Gastrocnemius medialis (tissue), 4 donors: ENCODE data around the gene RSU1. TPM values are rescaled to one million over a fixed set of nuclear protein-coding genes. Genes with fewer than 3 reads are reported as not detected.

Experiments used
- ATAC-seq, 2 donors: fragments of 150-250 bp; one replicate each; pipeline ENCODE4 v1.9.1; 2016
- DNase-seq, 2 donors: peaks; one replicate each; pipeline ENCODE4 v3.0.0-alpha.2; 2019
- H3K27ac ChIP-seq, 4 donors: fragments of 200-600 bp; sonication (generic); 1 replicate in 1 of 4; 2 replicates in 3 of 4; pipeline ENCODE4 v1.5.1; 2016 to 2018; ENCODE audit warnings: mild to moderate bottlenecking in 2 of 4, moderate library complexity in 1 of 4
- H3K27me3 ChIP-seq, 3 donors: fragments of 200-600 bp; sonication (generic) in 2 of 3; 1 replicate in 1 of 3; 2 replicates in 2 of 3; pipeline versions ENCODE4 v1.5.1 to v1.6.0; 2016 to 2019; ENCODE audit warnings: mild to moderate bottlenecking in 1 of 3, moderate library complexity in 1 of 3
- H3K36me3 ChIP-seq, 2 donors: fragments of 200-600 bp; sonication (generic) in 1 of 2; one replicate each; pipeline ENCODE4 v1.5.1; 2017 to 2018
- H3K4me1 ChIP-seq, 2 donors: fragments of 200-600 bp; sonication (generic) in 1 of 2; one replicate each; pipeline ENCODE4 v1.5.1; 2016 to 2017; ENCODE audit warnings: mild to moderate bottlenecking in 2 of 2
- H3K4me3 ChIP-seq, 4 donors: fragments of 200-600 bp; sonication (generic) in 3 of 4; 1 replicate in 1 of 4; 2 replicates in 3 of 4; pipeline ENCODE4 v1.5.1; 2016 to 2019; ENCODE audit warnings: mild to moderate bottlenecking in 2 of 4
- H3K9me3 ChIP-seq, 3 donors: fragments of 200-600 bp; sonication (generic) in 2 of 3; 1 replicate in 1 of 3; 2 replicates in 2 of 3; pipeline ENCODE4 v1.5.1; 2016 to 2019
- CTCF ChIP-seq, 5 experiments: fragments of 450-650 bp in 3 of 5; fragments of 200-600 bp in 2 of 5; sonication (generic) in 2 of 5; IDR thresholded peaks in 4 of 5; conservative IDR thresholded peaks in 1 of 5; 1 replicate in 4 of 5; 2 replicates in 1 of 5; pipeline ENCODE4 v1.5.1; 2016 to 2019; ENCODE audit warnings: antibody characterized with exemption in 5 of 5, mild to moderate bottlenecking in 3 of 5, moderate library complexity in 3 of 5
- POLR2A ChIP-seq, 2 donors: fragments of 450-650 bp; IDR thresholded peaks; one replicate each; pipeline ENCODE4 v1.6.1; 2017; ENCODE audit warnings: antibody characterized with exemption in 2 of 2, mild to moderate bottlenecking in 2 of 2, moderate library complexity in 2 of 2
- in situ Hi-C, 4 donors: fragments of 200-750 bp; cut with MboI; loops; one replicate each; pipeline versions ENCODE4 v1.15.0 to v1.8.0; 2017; ENCODE audit warnings: low sequenced_read_pairs in 4 of 4
- intact Hi-C: fragments of 100-400 bp; cut with DNase I; formaldehyde crosslinking; loops from one replicate; pipeline ENCODE4 v1.15.1; 2023; ENCODE audit warnings: low total_unique reads
- total RNA-seq, 4 donors: library from RNA; depleted of rRNA; stranded (reverse); fragments of >200 nt; gene quantifications; one replicate each; pipeline versions ENCODE4 v1.1.0 to v1.2.3, GENCODE V29; 2016

Gene RSU1
- total RNA-seq, 4 donors from 2014 or later = 24.2 to 32.8 (median 26.1) TPM

- intact Hi-C loops (no loop called here), in situ Hi-C loops (no loop called here)
- H3K27ac ChIP-seq = no peak overlapping the region
- no peak for ATAC-seq
- H3K36me3 ChIP-seq = no peaks in the 10 kb centered on the region
- H3K27me3 ChIP-seq = no peaks in the 10 kb centered on the region
- TF ChIP-seq CTCF (IDR thresholded peaks at IDR 0.05 in 4 of 5, conservative IDR thresholded peaks at IDR 0.05 in 1 of 5) = no peak
- TF ChIP-seq POLR2A (IDR thresholded peaks at IDR 0.05) = no peak
- peaks cover 7 to 11% of the 10 kb centered on the region in 2 donors for H3K4me1 ChIP-seq
- peaks cover 0 to 4% (median 0%) of the 10 kb centered on the region in 3 donors for H3K9me3 ChIP-seq
- no peak overlapping the region for H3K4me3 ChIP-seq
- DNase-seq = no peak
Observed at GRCh38 chr10:16716051-16716450, 101.2 kb downstream of the RSU1 start.

- TF ChIP-seq POLR2A (IDR thresholded peaks at IDR 0.05) (no peak), CTCF (IDR thresholded peaks at IDR 0.05 in 4 of 5, conservative IDR thresholded peaks at IDR 0.05 in 1 of 5) (no peak)
- Histone ChIP-seq H3K27ac (no peak overlapping the region), H3K4me1 (peaks cover 7 to 10% of the 10 kb centered on the region in 2 donors), H3K4me3 (no peak overlapping the region), H3K36me3 (no peaks in the 10 kb centered on the region), H3K27me3 (no peaks in the 10 kb centered on the region), H3K9me3 (peaks cover 0 to 4% (median 0%) of the 10 kb centered on the region in 3 donors)
- no peak for DNase-seq
- in situ Hi-C loops = no loop called here
- ATAC-seq = no peak
- intact Hi-C loops = no loop called here
Observed at GRCh38 chr10:16713290-16713689, 103.9 kb downstream of the RSU1 start.

GRCh38 chr10:16712883-16713282, 104.3 kb downstream of the RSU1 start:
- Histone ChIP-seq H3K4me3 (no peak overlapping the region), H3K27me3 (no peaks in the 10 kb centered on the region), H3K4me1 (peaks cover 3 to 7% of the 10 kb centered on the region in 2 donors), H3K27ac (no peak overlapping the region), H3K36me3 (no peaks in the 10 kb centered on the region), H3K9me3 (peaks cover 0 to 4% (median 0%) of the 10 kb centered on the region in 3 donors)
- no peak for ATAC-seq
- no peak for DNase-seq
- intact Hi-C loops (no loop called here), in situ Hi-C loops (no loop called here)
- TF ChIP-seq CTCF (IDR thresholded peaks at IDR 0.05 in 4 of 5, conservative IDR thresholded peaks at IDR 0.05 in 1 of 5) = no peak
- no peak for TF ChIP-seq POLR2A (IDR thresholded peaks at IDR 0.05)

GRCh38 chr10:16700331-16700730, 116.9 kb downstream of the RSU1 start:
- TF ChIP-seq POLR2A (IDR thresholded peaks at IDR 0.05) (no peak), CTCF (IDR thresholded peaks at IDR 0.05 in 4 of 5, conservative IDR thresholded peaks at IDR 0.05 in 1 of 5) (no peak)
- Histone ChIP-seq H3K9me3 (no peaks in the 10 kb centered on the region), H3K4me3 (no peak overlapping the region), H3K27me3 (no peaks in the 10 kb centered on the region), H3K4me1 (no peaks in the 10 kb centered on the region), H3K36me3 (no peaks in the 10 kb centered on the region), H3K27ac (no peak overlapping the region)
- ATAC-seq = no peak
- DNase-seq = no peak
- intact Hi-C loops (no loop called here), in situ Hi-C loops (no loop called here)

- in situ Hi-C loops (no loop called here), intact Hi-C loops (no loop called here)
- ATAC-seq (no peak), DNase-seq (no peak)
- H3K4me3 ChIP-seq = no peak overlapping the region
- no peaks in the 10 kb centered on the region for H3K27me3 ChIP-seq
- TF ChIP-seq CTCF (IDR thresholded peaks at IDR 0.05 in 4 of 5, conservative IDR thresholded peaks at IDR 0.05 in 1 of 5) = no peak
- no peak for TF ChIP-seq POLR2A (IDR thresholded peaks at IDR 0.05)
- H3K36me3 ChIP-seq = no peaks in the 10 kb centered on the region
- no peaks in the 10 kb centered on the region for H3K9me3 ChIP-seq
- no peaks in the 10 kb centered on the region for H3K4me1 ChIP-seq
- no peak overlapping the region for H3K27ac ChIP-seq
Observed at GRCh38 chr10:16699435-16700057, 117.7 kb downstream of the RSU1 start.
